HEK293 (cell line): ENCODE data around the gene FAM234B.

ENCODE experiments used
- CTCF ChIP-seq: fragments of 450-650 bp; formaldehyde crosslinking; IDR thresholded peaks from 2 replicates; pipeline ENCODE4 v1.5.1; 2016; ENCODE audit warnings: missing biosample characterization, missing genetic modification characterization
- KLF9 ChIP-seq: fragments of 450-650 bp; formaldehyde crosslinking; IDR thresholded peaks from 2 replicates; pipeline ENCODE4 v1.5.1; 2016; ENCODE audit warnings: missing biosample characterization, missing genetic modification characterization, low read depth
- OSR2 ChIP-seq: fragments of 450-650 bp; formaldehyde crosslinking; IDR thresholded peaks from 2 replicates; pipeline ENCODE4 v1.5.1; 2016; ENCODE audit warnings: missing biosample characterization, missing genetic modification characterization
- TCF7L2 ChIP-seq: IDR thresholded peaks from 2 replicates; pipeline ENCODE4 v1.6.1; 2011; ENCODE audit warnings: low read depth, mild to moderate bottlenecking, inconsistent platforms, low read length, moderate library complexity, borderline replicate concordance
- YY1 ChIP-seq: fragments of 450-650 bp; formaldehyde crosslinking; IDR thresholded peaks from 2 replicates; pipeline ENCODE4 v1.5.1; 2018; ENCODE audit warnings: missing biosample characterization, missing genetic modification characterization
- ZBTB26 ChIP-seq: fragments of 450-650 bp; formaldehyde crosslinking; optimal IDR thresholded peaks from 2 replicates; pipeline ENCODE3; 2016; ENCODE audit warnings: missing biosample characterization, mild to moderate bottlenecking, missing genetic modification characterization
- ZBTB44 ChIP-seq: fragments of 450-650 bp; IDR thresholded peaks from 2 replicates; pipeline ENCODE4 v1.5.1; 2018; ENCODE audit warnings: missing biosample characterization, mild to moderate bottlenecking, missing genetic modification characterization
- ZBTB6 ChIP-seq: fragments of 450-650 bp; formaldehyde crosslinking; IDR thresholded peaks from 2 replicates; pipeline ENCODE4 v1.5.1; 2017; ENCODE audit warnings: missing biosample characterization, missing genetic modification characterization
- ZFP37 ChIP-seq: fragments of 450-650 bp; formaldehyde crosslinking; IDR thresholded peaks from 2 replicates; pipeline ENCODE4 v1.5.1; 2016; ENCODE audit warnings: missing biosample characterization, missing genetic modification characterization
- ZNF121 ChIP-seq: fragments of 450-650 bp; formaldehyde crosslinking; IDR thresholded peaks from 2 replicates; pipeline ENCODE4 v1.5.1; 2016; ENCODE audit warnings: missing biosample characterization, missing genetic modification characterization
- ZNF155 ChIP-seq: fragments of 450-650 bp; formaldehyde crosslinking; IDR thresholded peaks from 2 replicates; pipeline ENCODE4 v1.5.1; 2016; ENCODE audit warnings: missing biosample characterization, missing genetic modification characterization
- ZNF274 ChIP-seq, 2 experiments: fragments of 200-500 bp in 1 of 2; fragments of 450-650 bp in 1 of 2; sonication (Bioruptor generic) in 1 of 2; formaldehyde crosslinking in 1 of 2; IDR thresholded peaks; 2 replicates each; pipeline versions ENCODE4 v1.5.1 to v1.6.1; 2014 to 2016; ENCODE audit warnings: borderline replicate concordance in 1 of 2, inconsistent platforms in 1 of 2, low read length in 1 of 2, missing biosample characterization in 1 of 2, missing genetic modification characterization in 1 of 2
- ZNF792 ChIP-seq: fragments of 450-650 bp; formaldehyde crosslinking; IDR thresholded peaks from 2 replicates; pipeline ENCODE4 v1.5.1; 2016; ENCODE audit warnings: missing biosample characterization, missing genetic modification characterization

GRCh38 chr12:13105781-13106180 is 61.6 kb downstream of the FAM234B start:
- TF ChIP-seq OSR2 (no peak), ZNF792 (tag by site-specific recombination) (no peak), KLF9 (tag by site-specific recombination) (no peak), ZNF121 (no peak), CTCF (tag by site-specific recombination) (no peak), YY1 (tag by site-specific recombination) (no peak), ZBTB6 (tag by site-specific recombination) (no peak), ZBTB26 (tag by site-specific recombination) (no peak), TCF7L2 (no peak), ZNF155 (tag by site-specific recombination) (no peak), ZNF274 (IDR thresholded peaks at IDR 0.05; ENCODE audit: low read length) (no peak), ZNF274 (tag by site-specific recombination; IDR thresholded peaks at IDR 0.05; ENCODE audit: borderline replicate concordance) (no peak), ZBTB44 (tag by site-specific recombination) (no peak), ZFP37 (tag by site-specific recombination) (no peak)
